Inflammatory macrophage treated with lipopolysaccharide for 4 hours (primary cell): ENCODE results near the gene NXPH1.

Experiments used
- DNase-seq: peaks from one replicate; pipeline ENCODE4 v3.0.0-alpha.2; 2020

NXPH1 gene

GRCh38 chr7:8509621-8510020 is 76.2 kb downstream of the NXPH1 start:
- no peak for DNase-seq

- no peak for DNase-seq
Observed at GRCh38 chr7:8511855-8512254, 78.4 kb downstream of the NXPH1 start.

DNA sequence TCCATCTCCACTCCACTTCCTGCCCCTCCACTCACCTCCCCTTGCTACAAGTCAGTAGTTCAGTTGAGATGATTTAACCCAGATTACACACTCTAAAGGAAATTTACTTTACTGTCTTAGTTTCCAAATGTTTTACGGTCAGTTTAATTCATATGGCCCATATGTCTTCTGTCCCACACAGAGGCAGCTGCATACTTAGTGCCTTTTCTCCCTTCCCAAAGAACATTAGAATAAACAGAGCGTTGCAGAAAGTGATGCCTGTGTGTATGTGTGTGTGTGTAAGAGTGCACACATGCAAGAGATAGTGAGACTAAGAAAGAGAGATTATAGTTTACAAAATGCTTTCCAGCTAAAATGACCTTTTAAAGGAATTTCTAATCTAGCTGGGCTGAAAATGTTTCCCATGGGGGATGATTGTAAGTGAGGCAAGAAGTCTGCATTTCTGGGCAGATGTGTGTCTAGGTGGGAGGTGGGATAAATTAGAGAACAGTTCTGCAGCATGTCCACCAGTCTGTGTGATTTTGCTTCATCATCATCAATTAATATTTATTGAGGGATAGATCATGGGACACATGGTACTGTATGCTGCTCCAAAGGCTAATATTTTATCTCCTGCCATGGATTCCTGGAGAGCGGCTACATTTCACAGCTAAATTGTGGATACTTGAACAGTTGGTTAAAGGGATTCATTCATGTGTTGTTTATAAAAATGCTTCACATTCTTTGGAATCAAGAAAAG is 81.5 kb downstream of the NXPH1 start:
- no peak for DNase-seq

DNA sequence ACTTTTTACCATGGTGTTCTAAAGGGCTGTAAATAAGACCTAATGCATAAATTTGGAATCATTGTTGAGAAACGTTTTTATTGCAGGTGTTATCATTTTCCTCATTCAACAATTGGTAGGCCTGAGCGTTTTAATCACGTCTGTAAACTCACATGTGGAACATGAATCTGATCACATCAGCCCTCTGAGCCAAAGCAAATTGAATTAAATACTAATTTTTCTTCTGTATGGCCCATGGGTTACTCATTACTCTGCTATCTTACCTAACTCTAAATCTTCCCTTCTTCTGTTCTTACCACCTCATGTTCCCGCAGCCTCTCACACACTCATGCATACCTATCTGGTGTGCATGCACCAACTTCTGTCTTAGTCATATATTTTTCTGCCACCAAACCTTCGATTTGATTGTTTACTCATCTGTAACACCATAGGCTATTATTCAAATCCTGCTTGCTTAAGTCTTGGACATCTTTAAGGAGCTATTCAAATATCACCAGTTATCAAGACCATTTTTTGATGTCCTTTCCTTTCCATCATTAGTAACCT is 82.3 kb downstream of the NXPH1 start:
- no peak for DNase-seq

DNA sequence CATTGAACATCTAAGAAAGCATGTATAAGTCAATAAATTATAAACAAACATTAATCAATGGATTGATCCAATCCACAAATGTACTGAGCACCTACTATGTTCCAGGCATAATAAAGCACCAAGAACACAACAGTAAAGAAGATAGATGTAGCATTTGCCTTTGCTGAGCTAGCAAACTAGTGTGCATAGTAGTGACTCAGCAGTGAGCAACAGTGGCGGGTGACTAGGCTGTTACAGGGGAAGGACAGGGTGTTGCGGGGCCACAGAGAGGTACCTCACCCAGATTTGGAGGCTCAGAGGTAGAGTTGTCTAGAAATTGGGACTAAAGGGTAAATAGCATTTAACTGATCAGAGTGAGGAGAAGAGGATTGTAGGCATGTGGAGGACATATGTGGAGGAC is 83.6 kb downstream of the NXPH1 start:
- DNase-seq: no peak

- DNase-seq: no peak
Observed at GRCh38 chr7:8528311-8528710, 94.9 kb downstream of the NXPH1 start.

- DNase-seq: no peak
Observed at GRCh38 chr7:8531991-8532515, 98.6 kb downstream of the NXPH1 start.

GRCh38 chr7:8536431-8536830 is 103.0 kb downstream of the NXPH1 start:
- DNase-seq: no peak

DNA sequence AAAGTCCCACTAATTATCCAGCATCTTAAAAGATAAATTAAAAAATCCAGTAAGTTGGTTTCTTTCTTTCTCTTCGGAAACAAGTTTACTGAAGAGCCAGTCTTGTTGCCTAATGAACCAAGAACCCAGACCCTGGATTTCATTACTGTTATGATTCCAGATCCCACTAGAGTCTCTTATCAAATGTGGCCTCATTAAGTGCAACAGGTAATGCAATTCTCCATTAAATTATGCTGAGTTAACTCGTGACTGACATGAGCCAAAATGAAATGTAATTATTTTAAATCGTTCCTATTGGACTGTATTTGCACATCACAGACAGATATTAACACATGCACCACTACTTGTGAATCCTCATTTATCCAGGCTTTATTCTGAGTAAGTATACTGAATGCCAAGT is 115.6 kb downstream of the NXPH1 start:
- DNase-seq: no peak

DNA sequence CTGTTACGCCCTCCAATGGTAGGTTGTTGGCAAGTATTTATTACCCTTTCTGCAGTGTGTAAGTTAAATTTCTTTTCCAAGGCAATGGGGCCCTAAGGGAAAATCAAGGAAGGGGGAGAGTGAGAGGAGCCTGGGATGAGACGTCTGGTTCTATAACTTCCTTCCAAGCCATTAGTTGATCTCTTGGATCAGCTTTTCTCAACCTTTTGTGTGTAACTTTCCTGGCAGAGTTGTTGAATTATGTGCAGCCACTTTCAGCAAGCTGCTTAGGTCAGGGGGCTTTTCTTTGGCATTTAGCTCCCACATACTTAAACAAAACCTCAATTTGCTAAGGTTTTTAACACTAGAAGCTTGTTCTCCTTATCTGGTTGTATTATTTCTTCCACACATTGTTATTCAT is 127.1 kb downstream of the NXPH1 start:
- DNase-seq: no peak

DNA sequence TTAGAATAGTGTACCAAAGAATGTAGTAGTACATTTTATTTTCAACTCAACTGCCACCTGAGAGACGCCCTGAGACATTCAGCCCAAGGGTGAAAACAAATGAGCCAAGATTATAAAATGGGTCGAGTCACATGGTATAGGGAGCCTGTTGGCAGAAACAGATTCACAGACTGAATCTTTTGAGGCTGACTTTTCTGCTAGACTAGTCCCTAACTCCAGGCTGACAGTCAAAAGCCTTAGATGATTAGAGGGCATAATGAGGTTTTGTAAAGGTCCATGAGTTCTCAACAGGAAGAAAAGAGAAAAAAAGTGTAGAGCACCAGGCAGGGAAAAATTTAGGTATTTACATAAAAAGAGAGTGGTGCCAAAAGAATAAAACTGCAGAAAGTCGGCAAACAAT is 128.0 kb downstream of the NXPH1 start:
- no peak for DNase-seq

DNA sequence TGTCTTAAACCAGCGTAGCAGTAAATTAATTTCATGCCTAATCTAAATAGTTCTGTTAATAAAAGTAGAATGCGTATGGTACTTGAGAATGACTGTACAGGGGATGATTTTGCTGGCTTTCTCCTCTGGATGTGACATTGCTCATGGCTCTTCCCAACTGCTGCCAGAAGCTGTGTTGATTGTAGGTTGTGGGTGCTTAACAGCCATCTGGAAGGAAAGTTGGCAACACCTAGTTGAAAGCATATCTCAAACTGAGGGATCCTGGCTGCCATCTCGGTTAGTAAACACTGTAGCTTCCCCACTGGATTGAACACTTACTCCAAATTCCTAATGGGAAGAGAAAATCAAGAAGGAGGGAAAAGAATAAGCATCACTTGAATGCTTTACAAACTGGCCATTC is 130.9 kb downstream of the NXPH1 start:
- DNase-seq: no peak

DNA sequence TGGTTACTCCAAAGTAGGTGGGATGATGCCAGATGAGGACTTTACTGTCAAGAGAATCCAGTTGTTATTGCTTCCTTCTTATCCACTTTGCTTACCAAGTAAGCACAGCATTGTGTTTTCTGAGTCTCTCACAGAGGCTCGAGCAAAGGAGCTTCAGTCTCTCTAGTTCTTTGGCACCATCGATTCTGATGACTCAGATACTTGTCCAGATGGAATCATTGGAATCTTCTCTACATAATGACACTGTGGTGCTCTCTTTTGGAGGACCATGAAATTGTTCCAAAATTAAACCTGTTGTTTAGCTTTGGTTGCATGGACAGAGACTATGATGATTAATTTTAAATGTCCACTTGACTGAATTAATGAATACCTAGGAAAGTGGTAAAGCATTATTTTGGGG is 132.6 kb downstream of the NXPH1 start:
- DNase-seq: no peak

GRCh38 chr7:8567626-8568025 is 134.2 kb downstream of the NXPH1 start:
- DNase-seq: no peak

DNA sequence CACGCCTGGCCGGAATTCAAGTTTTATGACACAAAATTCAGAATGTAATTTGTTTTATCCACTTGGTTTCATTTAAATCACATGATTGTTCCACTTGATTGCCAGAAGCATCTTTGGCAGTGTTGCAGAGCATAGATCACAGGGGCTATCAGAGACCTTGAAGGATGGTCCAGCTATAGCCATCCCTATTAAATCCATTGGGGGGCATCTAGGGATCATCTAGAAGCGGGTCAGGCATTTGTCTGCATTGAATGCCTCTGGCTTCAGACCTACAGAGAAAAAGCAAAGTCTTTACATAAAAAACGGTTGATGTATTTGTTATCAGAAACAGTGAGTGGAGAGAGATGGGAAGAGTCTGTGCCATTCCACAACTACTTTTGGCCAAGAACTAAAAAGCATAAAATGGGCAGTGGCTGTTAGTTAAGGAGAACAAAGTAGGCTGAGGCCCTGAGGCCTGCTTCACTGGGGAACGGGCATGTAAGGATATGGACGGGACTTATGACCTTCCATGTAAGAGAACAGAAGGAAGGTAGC is 146.3 kb downstream of the NXPH1 start:
- no peak for DNase-seq

DNA sequence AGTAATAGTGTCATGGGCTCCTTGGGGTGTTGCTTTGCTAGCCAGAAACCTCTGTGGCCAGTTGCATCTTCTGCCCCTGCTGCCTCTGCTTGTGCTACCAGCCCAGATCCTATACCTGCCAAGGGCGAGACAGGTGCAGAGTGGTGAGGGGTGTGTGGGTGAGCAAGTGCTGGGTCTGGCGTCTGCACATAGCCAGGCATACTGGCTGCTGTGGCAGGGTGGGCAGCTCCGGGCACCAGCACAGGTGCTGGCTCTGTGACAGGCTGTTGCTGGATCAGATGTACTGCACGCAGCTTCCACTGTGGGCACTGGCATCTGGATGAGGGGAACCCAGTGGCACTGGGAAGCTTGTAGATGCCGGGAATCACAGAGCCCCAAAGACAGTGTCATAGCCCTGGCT is 148.4 kb downstream of the NXPH1 start:
- no peak for DNase-seq

DNA sequence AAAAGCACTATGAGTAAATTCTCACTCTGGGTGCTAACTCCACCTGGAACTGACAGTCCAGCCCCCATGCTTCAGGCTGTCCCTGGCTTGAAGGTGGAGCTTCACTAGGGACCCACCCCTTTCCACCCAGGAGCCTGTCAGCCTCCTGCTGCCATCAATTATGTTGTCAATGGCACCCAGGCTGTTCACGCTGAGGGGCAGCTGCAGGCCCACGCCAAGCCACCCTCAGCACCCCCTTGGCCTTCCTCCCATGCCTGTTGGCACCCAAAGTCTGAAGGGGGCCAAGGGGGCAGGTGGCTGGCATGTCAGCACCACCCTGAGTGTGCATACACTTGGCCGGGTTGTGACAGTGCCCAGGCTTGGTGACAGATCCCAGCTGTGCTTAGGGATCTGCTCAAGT is 149.3 kb downstream of the NXPH1 start:
- no peak for DNase-seq

DNA sequence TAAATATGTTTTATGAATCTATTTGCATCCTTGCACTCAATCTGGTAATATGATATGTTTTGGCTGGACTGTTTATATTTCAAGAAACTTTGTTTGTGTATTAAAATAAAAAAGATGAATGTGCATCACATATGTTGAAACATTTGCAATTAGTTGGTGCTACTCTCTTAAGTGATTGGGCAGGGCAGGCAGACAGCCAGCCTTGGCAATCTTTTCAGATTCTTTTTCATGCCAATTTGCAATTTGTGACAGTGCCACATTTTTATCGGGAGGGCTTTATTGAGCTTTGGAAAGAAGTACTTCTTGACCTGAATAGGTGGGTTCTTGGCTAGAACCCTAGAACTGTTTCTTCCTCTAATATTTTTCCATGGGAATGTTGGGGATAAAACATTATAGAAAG is 152.2 kb downstream of the NXPH1 start:
- DNase-seq: no peak

GRCh38 chr7:8590225-8590624 is 156.8 kb downstream of the NXPH1 start:
- DNase-seq: no peak

- no peak for DNase-seq
Observed at GRCh38 chr7:8590791-8591190, 157.4 kb downstream of the NXPH1 start.

- no peak for DNase-seq
Observed at GRCh38 chr7:8591289-8591688, 157.9 kb downstream of the NXPH1 start.

GRCh38 chr7:8592167-8592566 is 158.8 kb downstream of the NXPH1 start:
- DNase-seq: no peak

GRCh38 chr7:8594115-8594514 is 160.7 kb downstream of the NXPH1 start:
- no peak for DNase-seq

DNA sequence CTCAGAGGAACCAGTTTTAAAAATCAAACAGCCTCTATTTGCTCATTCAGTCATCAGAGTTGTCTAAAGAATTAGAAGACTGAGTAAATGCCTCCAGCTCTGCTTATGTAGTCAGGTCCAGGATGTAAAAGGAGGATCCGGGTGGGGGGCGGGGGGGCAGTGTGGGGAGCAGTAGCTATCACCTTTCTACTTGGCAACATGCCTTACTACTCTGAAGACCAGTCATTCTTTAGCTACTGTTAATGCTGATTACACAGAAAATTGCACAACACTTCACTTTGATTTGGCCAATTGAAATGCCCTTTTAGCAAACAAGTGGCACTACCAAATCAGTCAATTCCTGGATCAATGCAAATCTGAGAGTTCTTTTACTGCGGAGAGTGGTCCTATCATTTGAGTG is 164.2 kb downstream of the NXPH1 start:
- no peak for DNase-seq

DNA sequence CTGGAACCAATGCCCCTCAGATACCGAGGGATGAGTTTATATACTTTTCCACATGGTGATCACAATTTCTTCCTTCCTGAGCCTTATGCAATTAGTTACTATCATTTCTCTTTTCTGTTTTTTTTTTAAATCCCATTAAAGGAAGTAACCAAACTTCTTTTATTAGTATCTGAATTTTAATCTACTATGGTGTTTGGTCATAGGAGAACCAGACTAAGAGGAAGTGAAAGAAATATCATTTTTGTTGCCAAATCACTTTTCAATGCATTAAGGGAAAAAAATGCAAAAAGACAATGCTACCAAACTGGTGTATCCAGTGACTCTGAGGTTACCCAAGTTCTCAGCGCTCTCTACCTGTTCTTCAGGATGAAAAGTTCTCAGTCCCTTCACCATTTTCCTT is 167.7 kb downstream of the NXPH1 start:
- DNase-seq: peak; percentile 56
